ENCODE results near the gene SLC22A5.

GRCh38 chr5:132407970-132408369 is 38.5 kb downstream of the SLC22A5 start:
- TF ChIP-seq CTCF (IDR thresholded peaks at IDR 0.05) (no peak), EP300 (IDR thresholded peaks at IDR 0.05; ENCODE audit: low read depth) (no peak)
